Breast epithelium (tissue), 3 donors: ENCODE measurements around the gene SAAL1.

Experiments used
- POLR2A ChIP-seq: fragments of 450-650 bp; IDR thresholded peaks from one replicate; pipeline ENCODE4 v1.6.1; 2016; ENCODE audit warnings: antibody characterized with exemption, mild to moderate bottlenecking, moderate library complexity
- TF ChIP-seq, protein P1 (sequence below), 3 donors: fragments of 450-650 bp; IDR thresholded peaks; one replicate each; pipeline ENCODE4 v1.5.1; 2016 to 2017; ENCODE audit warnings: antibody characterized with exemption in 3 of 3, mild to moderate bottlenecking in 3 of 3, moderate library complexity in 3 of 3

DNA sequence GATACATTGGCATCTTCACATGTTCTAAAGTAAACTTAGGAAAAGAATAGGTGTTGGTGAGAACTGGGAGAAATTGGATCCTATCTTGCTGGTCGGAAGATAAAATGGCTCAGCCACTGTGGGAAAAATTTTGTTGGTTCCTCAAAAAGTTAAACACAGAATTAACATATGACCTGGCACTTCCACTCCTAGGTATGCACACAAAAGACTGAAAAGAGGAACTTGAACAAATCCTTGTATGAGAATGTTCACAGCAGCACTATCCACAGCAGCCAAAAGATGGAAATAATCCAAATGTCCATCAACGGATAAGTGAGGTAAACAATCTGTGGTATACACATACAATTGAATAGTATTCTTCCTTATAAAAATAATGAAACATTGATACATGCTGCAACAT, 55.0 kb downstream of the SAAL1 start:
- TF ChIP-seq, protein P1, sequence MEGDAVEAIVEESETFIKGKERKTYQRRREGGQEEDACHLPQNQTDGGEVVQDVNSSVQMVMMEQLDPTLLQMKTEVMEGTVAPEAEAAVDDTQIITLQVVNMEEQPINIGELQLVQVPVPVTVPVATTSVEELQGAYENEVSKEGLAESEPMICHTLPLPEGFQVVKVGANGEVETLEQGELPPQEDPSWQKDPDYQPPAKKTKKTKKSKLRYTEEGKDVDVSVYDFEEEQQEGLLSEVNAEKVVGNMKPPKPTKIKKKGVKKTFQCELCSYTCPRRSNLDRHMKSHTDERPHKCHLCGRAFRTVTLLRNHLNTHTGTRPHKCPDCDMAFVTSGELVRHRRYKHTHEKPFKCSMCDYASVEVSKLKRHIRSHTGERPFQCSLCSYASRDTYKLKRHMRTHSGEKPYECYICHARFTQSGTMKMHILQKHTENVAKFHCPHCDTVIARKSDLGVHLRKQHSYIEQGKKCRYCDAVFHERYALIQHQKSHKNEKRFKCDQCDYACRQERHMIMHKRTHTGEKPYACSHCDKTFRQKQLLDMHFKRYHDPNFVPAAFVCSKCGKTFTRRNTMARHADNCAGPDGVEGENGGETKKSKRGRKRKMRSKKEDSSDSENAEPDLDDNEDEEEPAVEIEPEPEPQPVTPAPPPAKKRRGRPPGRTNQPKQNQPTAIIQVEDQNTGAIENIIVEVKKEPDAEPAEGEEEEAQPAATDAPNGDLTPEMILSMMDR (IDR thresholded peaks at IDR 0.05), result no peak
- TF ChIP-seq POLR2A, result no peak
